LNCaP clone FGC (cell line): ENCODE measurements around the gene ARHGEF11.

Experiments
- DNase-seq: peaks from one replicate; pipeline ENCODE4 v3.0.0-alpha.2; 2011; ENCODE audit warnings: low read depth
- H3K4me3 ChIP-seq: 2 replicates; pipeline ENCODE4 v1.5.1; 2011; ENCODE audit warnings: mild to moderate bottlenecking, low read depth, low read length, control low read depth
- CTCF ChIP-seq: IDR thresholded peaks from 2 replicates; pipeline ENCODE4 v1.5.1; 2012; ENCODE audit warnings: mild to moderate bottlenecking; ENCODE audit not compliant: control insufficient read depth, insufficient read depth; ENCODE audit errors: extremely low read depth

The ARHGEF11 gene

GRCh38 chr1:156948708-156949107 lies 96.8 kb downstream of the ARHGEF11 start:
- TF ChIP-seq CTCF = no peak

GRCh38 chr1:156947818-156948525 lies 97.6 kb downstream of the ARHGEF11 start:
- no peak overlapping the region for H3K4me3 ChIP-seq
- TF ChIP-seq CTCF = no peak
- DNase-seq = no peak

More at GRCh38 chr1:156948708-156949107, 96.8 kb downstream of the ARHGEF11 start:
- no peak overlapping the region for H3K4me3 ChIP-seq
- no peak for DNase-seq

GRCh38 chr1:156947127-156947526 lies 98.4 kb downstream of the ARHGEF11 start:
- no peak for TF ChIP-seq CTCF

GRCh38 chr1:156945881-156946661 lies 99.5 kb downstream of the ARHGEF11 start:
- H3K4me3 ChIP-seq = no peak overlapping the region
- no peak for TF ChIP-seq CTCF
- DNase-seq = peak; percentile 53

More at GRCh38 chr1:156947127-156947526, 98.4 kb downstream of the ARHGEF11 start:
- H3K4me3 ChIP-seq = no peak overlapping the region
- DNase-seq = no peak

GRCh38 chr1:156944848-156945247 lies 100.7 kb downstream of the ARHGEF11 start:
- DNase-seq = no peak
- H3K4me3 ChIP-seq = no peak overlapping the region
- no peak for TF ChIP-seq CTCF

- TF ChIP-seq CTCF = no peak
- no peak overlapping the region for H3K4me3 ChIP-seq
- no peak for DNase-seq
Observed at GRCh38 chr1:156944268-156944667, 101.3 kb downstream of the ARHGEF11 start.

GRCh38 chr1:156943756-156944155 lies 101.8 kb downstream of the ARHGEF11 start:
- TF ChIP-seq CTCF = no peak
- DNase-seq = no peak
- no peak overlapping the region for H3K4me3 ChIP-seq
